ENCODE data around the gene PTGIS.

PTGIS gene

GRCh38 chr20:49593466-49594142 is 25.7 kb upstream of the PTGIS start:
- no peak overlapping the region for H3K4me3 ChIP-seq (ENCODE audit: low read depth, low read length)
- TF ChIP-seq, protein P1, sequence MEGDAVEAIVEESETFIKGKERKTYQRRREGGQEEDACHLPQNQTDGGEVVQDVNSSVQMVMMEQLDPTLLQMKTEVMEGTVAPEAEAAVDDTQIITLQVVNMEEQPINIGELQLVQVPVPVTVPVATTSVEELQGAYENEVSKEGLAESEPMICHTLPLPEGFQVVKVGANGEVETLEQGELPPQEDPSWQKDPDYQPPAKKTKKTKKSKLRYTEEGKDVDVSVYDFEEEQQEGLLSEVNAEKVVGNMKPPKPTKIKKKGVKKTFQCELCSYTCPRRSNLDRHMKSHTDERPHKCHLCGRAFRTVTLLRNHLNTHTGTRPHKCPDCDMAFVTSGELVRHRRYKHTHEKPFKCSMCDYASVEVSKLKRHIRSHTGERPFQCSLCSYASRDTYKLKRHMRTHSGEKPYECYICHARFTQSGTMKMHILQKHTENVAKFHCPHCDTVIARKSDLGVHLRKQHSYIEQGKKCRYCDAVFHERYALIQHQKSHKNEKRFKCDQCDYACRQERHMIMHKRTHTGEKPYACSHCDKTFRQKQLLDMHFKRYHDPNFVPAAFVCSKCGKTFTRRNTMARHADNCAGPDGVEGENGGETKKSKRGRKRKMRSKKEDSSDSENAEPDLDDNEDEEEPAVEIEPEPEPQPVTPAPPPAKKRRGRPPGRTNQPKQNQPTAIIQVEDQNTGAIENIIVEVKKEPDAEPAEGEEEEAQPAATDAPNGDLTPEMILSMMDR (conservative IDR thresholded peaks at IDR 0.05; ENCODE audit: low read depth, low read length) = no peak
- no peak for DNase-seq (ENCODE audit: low read depth)

DNA sequence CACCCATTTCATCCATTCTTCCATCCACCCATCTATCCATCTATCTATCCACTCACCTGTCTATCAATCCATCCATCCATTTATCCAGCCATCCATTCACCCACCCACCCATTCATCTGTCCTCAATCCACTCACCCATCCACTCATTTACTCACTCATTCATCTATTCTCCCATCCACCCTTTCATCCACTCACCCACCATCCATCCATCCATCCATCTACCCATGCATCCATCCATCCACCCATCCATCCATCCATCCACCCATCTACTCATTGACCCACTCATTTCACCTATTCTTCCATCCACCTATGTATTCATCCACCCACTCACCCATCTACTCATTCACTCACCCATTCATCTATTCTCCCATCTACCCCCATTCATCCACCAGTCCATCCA is 24.2 kb upstream of the PTGIS start:
- no peak overlapping the region for H3K4me3 ChIP-seq (ENCODE audit: low read depth, low read length)
- no peak for DNase-seq (ENCODE audit: low read depth)
- TF ChIP-seq, protein P1 (conservative IDR thresholded peaks at IDR 0.05; ENCODE audit: low read depth, low read length) = no peak

- TF ChIP-seq, protein P1 (conservative IDR thresholded peaks at IDR 0.05; ENCODE audit: low read depth, low read length) = no peak
These were observed 23.4 kb upstream of the PTGIS start for GRCh38 chr20:49591217-49591865.

DNA sequence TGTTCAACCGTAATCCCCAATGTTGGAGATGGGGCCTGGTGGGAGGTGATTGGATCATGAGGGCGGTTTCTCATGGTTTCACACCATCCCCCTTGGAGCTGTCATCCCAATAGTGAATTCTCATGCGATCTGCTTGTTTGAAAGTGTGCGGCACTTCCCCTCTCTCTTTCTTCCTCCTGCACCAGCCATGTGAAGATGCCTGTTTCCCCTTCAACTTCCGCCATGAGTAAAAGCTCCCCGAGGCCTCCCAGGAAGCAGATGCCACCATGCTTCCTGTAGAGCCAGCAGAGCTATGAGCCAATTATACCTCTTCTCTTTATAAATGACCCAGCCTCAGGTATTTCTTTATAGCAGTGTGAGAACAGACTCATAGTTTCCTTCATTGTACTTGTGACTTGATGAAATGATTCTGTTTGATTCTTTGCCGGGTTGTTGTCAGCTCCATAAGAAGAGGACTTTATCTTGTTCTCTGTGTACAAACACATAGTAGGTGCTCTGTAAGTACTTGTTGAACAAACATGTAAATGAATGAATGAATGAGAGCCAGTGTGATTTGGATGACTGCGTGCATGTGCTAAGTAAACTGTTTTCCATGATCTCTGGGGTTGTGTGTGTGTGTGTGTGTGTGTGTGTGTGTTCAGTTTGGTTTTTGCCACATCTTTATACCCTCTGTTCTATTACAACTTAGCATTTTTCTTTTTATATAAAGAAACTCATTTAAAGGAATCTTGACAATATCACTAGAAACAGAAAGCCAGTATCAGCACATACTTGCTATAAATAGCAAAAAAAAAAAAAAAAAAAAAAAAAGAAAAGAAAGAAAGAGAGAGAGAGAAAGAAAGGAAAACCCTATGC is 22.5 kb upstream of the PTGIS start:
- no peak overlapping the region for H3K4me3 ChIP-seq (ENCODE audit: low read depth, low read length)
- DNase-seq (ENCODE audit: low read depth) = no peak
- TF ChIP-seq, protein P1 (conservative IDR thresholded peaks at IDR 0.05; ENCODE audit: low read depth, low read length) = no peak

More at GRCh38 chr20:49591217-49591865, 23.4 kb upstream of the PTGIS start:
- DNase-seq (ENCODE audit: low read depth) = no peak
- H3K4me3 ChIP-seq (ENCODE audit: low read depth, low read length) = no peak overlapping the region

- no peak overlapping the region for H3K4me3 ChIP-seq (ENCODE audit: low read depth, low read length)
- no peak for DNase-seq (ENCODE audit: low read depth)
- TF ChIP-seq, protein P1 (conservative IDR thresholded peaks at IDR 0.05; ENCODE audit: low read depth, low read length) = no peak
These were observed 21.8 kb upstream of the PTGIS start for GRCh38 chr20:49589747-49590146.

DNA sequence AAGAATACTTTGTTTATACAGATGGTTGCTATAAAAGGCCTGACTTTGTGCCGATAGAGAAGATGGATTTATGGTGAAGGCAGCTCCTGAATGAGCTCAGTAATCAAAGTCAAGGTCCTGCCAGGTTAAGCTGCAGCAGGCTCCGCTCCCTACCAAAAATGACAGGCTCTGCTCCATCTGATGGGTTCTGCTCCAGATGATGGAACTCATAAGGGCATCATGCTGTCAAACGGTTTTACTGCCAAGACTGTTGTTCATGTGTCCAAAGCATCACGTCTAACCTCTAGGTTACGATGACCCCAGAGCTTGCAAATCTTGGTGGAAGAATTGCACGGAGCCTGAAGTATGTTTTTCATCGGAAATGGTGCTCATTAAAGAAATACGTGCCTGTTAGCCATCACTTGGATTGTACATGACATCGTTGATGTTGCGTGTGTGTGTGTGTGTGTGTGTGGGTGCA is 19.2 kb upstream of the PTGIS start:
- DNase-seq (ENCODE audit: low read depth) = peak; percentile 37
- no peak overlapping the region for H3K4me3 ChIP-seq (ENCODE audit: low read depth, low read length)
- TF ChIP-seq, protein P1 (conservative IDR thresholded peaks at IDR 0.05; ENCODE audit: low read depth, low read length) = no peak

Measured in choroid plexus epithelial cell (primary cell).